ENCODE results near the gene NUDT3.
"Not testable (repeated sequence)": the region's sequence is repeated elsewhere in the genome, so short reads cannot be mapped to it uniquely, and the experiment has no call there.

NUDT3 gene

GRCh38 chr6:34343806-34344205 lies 48.7 kb downstream of the NUDT3 start:
- no peak for DNase-seq (ENCODE audit: low spot score)

- DNase-seq (ENCODE audit: low spot score), result no peak
These were observed 50.2 kb downstream of the NUDT3 start for GRCh38 chr6:34342247-34342646.

GRCh38 chr6:34341481-34341971 lies 50.9 kb downstream of the NUDT3 start:
- DNase-seq (ENCODE audit: low spot score), result peak; percentile 17

- no peak for DNase-seq (ENCODE audit: low spot score)
These were observed 51.5 kb downstream of the NUDT3 start for GRCh38 chr6:34340906-34341480.

GRCh38 chr6:34340394-34340793 lies 52.1 kb downstream of the NUDT3 start:
- no peak for DNase-seq (ENCODE audit: low spot score)

- no peak for DNase-seq (ENCODE audit: low spot score)
These were observed 52.5 kb downstream of the NUDT3 start for GRCh38 chr6:34339971-34340370.

- DNase-seq (ENCODE audit: low spot score), result no peak
These were observed 53.0 kb downstream of the NUDT3 start for GRCh38 chr6:34339432-34339831.

GRCh38 chr6:34338811-34339210 lies 53.7 kb downstream of the NUDT3 start:
- no peak for DNase-seq (ENCODE audit: low spot score)

GRCh38 chr6:34338377-34338776 lies 54.1 kb downstream of the NUDT3 start:
- no peak for DNase-seq (ENCODE audit: low spot score)

GRCh38 chr6:34334796-34335416 lies 57.6 kb downstream of the NUDT3 start:
- DNase-seq (ENCODE audit: low spot score), result no peak

GRCh38 chr6:34333858-34334257 lies 58.6 kb downstream of the NUDT3 start:
- DNase-seq (ENCODE audit: low spot score), result no peak

- DNase-seq (ENCODE audit: low spot score), result no peak
These were observed 59.9 kb downstream of the NUDT3 start for GRCh38 chr6:34332251-34333198.

- DNase-seq (ENCODE audit: low spot score), result no peak
These were observed 61.0 kb downstream of the NUDT3 start for GRCh38 chr6:34331371-34332050.

GRCh38 chr6:34329814-34330213 lies 62.7 kb downstream of the NUDT3 start:
- DNase-seq (ENCODE audit: low spot score), result not testable (repeated sequence)

GRCh38 chr6:34328969-34329368 lies 63.5 kb downstream of the NUDT3 start:
- no peak for DNase-seq (ENCODE audit: low spot score)

GRCh38 chr6:34327313-34328205 lies 64.9 kb downstream of the NUDT3 start:
- DNase-seq (ENCODE audit: low spot score), result not testable (repeated sequence)

GRCh38 chr6:34325633-34326032 lies 66.8 kb downstream of the NUDT3 start:
- DNase-seq (ENCODE audit: low spot score), result no peak

- peak; percentile 68 for DNase-seq (ENCODE audit: low spot score)
These were observed 67.6 kb downstream of the NUDT3 start for GRCh38 chr6:34324738-34325444.

- DNase-seq (ENCODE audit: low spot score), result not testable (repeated sequence)
These were observed 68.2 kb downstream of the NUDT3 start for GRCh38 chr6:34324221-34324620.

- no peak for DNase-seq (ENCODE audit: low spot score)
These were observed 69.2 kb downstream of the NUDT3 start for GRCh38 chr6:34323300-34323699.

- DNase-seq (ENCODE audit: low spot score), result no peak
These were observed 69.7 kb downstream of the NUDT3 start for GRCh38 chr6:34322732-34323131.

Measured in GM03348 (cell line).